GM04503 (cell line): ENCODE results near the gene PLK5.

ENCODE experiments used
- DNase-seq: peaks from one replicate; pipeline ENCODE4 v3.0.0-alpha.2; 2012; ENCODE audit warnings: low read depth

Gene PLK5

GRCh38 chr19:1577090-1577928 lies 53.4 kb downstream of the PLK5 start:
- DNase-seq, result no peak

GRCh38 chr19:1577929-1578618 lies 54.2 kb downstream of the PLK5 start:
- DNase-seq, result no peak

- no peak for DNase-seq
These were observed 55.3 kb downstream of the PLK5 start for GRCh38 chr19:1579222-1579621.

DNA sequence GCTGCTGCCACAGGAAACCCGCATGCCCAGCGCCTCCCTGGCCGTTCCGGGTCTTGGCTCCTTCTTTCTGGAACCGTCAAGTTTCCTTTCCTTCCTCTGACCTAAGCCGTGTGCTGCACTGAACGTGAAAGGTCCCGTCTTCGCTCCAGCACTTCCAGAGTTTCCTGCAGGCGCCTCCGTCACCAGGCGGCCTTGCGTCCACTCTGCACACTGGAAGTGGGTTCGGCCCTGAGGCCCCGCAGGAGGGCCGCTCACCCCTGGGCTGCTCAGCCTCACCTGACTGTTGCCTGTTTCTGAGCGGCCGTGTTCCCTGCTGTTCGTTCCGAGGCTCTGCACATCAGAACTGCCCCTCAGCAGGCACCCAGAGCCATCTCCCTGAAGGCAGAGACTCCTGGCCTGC lies 56.5 kb downstream of the PLK5 start:
- DNase-seq, result no peak

GRCh38 chr19:1580957-1581356 lies 57.1 kb downstream of the PLK5 start:
- DNase-seq, result no peak

GRCh38 chr19:1582201-1582600 lies 58.3 kb downstream of the PLK5 start:
- no peak for DNase-seq

DNA sequence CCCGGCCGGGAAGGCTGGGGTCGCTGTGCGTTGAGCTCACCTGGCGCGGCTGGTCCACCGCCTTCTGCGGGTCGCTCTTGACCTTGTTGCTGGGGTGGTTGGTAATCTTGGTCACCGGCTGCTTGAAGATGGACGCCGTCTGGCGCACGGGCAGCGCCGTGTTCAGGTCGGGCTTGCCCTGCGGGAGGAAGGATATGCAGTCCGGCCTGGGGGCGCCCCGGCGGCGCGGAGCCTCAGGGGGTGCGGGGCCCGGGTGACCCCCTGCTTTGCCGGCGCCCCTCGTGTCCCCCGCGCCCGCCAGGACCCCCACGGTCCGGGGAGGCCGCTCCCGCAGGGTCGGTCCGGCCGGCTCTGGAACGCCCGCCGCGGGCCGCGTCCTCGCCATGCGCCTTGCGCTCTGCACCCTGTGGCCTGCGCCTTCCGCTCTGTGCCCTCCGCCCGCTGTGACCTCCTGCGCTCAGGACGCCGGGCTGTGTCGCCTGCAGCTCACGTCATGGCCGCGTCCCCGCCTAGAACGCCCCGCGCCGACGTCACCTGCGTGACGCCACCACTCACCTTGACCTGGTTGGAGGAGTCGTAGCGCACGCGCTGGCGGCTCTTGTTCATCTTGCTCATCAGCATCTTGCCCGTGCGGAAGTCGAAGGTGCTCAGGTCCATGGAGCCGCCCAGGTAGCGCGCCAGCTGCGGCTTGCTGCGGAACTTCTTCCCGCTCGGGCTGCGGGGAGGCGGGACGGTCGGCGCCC lies 60.8 kb downstream of the PLK5 start:
- DNase-seq, result no peak

DNA sequence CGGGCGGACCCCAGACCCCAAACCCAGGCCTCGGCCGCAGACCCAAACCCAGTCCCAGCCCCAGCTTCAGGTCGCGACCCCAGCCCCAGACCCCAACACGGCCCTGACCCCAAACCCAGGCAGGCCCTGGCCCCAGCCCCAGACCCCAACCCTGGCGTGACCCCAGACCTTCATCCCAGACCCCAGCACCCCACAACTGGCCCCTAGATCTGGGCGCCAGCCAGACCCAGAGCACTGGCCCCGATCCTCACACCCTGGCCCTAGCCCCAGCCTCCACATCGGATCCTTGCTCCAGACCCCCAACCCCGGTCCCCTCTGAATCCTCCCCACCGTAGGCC lies 61.3 kb downstream of the PLK5 start:
- DNase-seq, result no peak
